ENCODE results near the gene VASP.

- TF ChIP-seq CTCF (conservative IDR thresholded peaks at IDR 0.05; ENCODE audit: low read length) = no peak
- no peak for TF ChIP-seq EZH2phosphoT487 (IDR thresholded peaks at IDR 0.05; ENCODE audit: borderline replicate concordance)
These were observed 44.0 kb upstream of the VASP start for GRCh38 chr19:45463241-45463640.
